Hepatocyte (in vitro differentiated cells): Measurements from ENCODE around the gene IFNE. TPM values are rescaled to one million over a fixed set of nuclear protein-coding genes. Genes with fewer than 3 reads are reported as not detected.

Experiments used
- DNase-seq: peaks from one replicate; pipeline ENCODE4 v3.0.0-alpha.2; 2016; ENCODE audit warnings: low spot score
- H2AFZ ChIP-seq: fragments of 200-600 bp; sonication (generic); 2 replicates; pipeline ENCODE4 v1.6.0; 2016; ENCODE audit warnings: antibody characterized with exemption, mild to moderate bottlenecking
- H3K27ac ChIP-seq: fragments of 200-600 bp; sonication (generic); 2 replicates; pipeline ENCODE4 v1.5.1; 2016; ENCODE audit warnings: mild to moderate bottlenecking
- H3K27me3 ChIP-seq: fragments of 200-600 bp; sonication (generic); 2 replicates; pipeline ENCODE4 v1.6.1; 2016
- H3K36me3 ChIP-seq: fragments of 200-600 bp; sonication (generic); replicated peaks from 2 replicates; pipeline ENCODE4 v1.5.1; 2016; ENCODE audit warnings: low read depth; ENCODE audit not compliant: insufficient read depth
- H3K4me1 ChIP-seq: fragments of 200-600 bp; sonication (generic); 2 replicates; pipeline ENCODE4 v1.5.1; 2016; ENCODE audit warnings: mild to moderate bottlenecking, moderate library complexity; ENCODE audit not compliant: insufficient read depth
- H3K4me2 ChIP-seq: fragments of 200-600 bp; sonication (generic); 2 replicates; pipeline ENCODE4 v1.6.0; 2016
- H3K4me3 ChIP-seq: fragments of 200-600 bp; sonication (generic); 2 replicates; pipeline ENCODE4 v1.5.1; 2016; ENCODE audit warnings: mild to moderate bottlenecking
- H3K79me2 ChIP-seq: fragments of 200-600 bp; sonication (generic); 2 replicates; pipeline ENCODE4 v1.6.0; 2017; ENCODE audit warnings: mild to moderate bottlenecking
- H3K9me2 ChIP-seq: fragments of 200-600 bp; sonication (generic); replicated peaks from 2 replicates; pipeline ENCODE4 v1.6.0; 2017; ENCODE audit warnings: mild to moderate bottlenecking; ENCODE audit not compliant: insufficient read depth
- H3K9me3 ChIP-seq: fragments of 200-600 bp; sonication (generic); 2 replicates; pipeline ENCODE4 v1.5.1; 2016; ENCODE audit warnings: low read depth, mild to moderate bottlenecking
- H4K20me1 ChIP-seq: fragments of 200-600 bp; sonication (generic); 2 replicates; pipeline ENCODE4 v1.6.0; 2016; ENCODE audit warnings: mild to moderate bottlenecking; ENCODE audit not compliant: insufficient read depth, poor library complexity, severe bottlenecking
- CTCF ChIP-seq: fragments of 200-600 bp; sonication (generic); IDR thresholded peaks from 2 replicates; pipeline ENCODE4 v1.5.1; 2016; ENCODE audit warnings: antibody characterized with exemption, mild to moderate bottlenecking; ENCODE audit not compliant: poor library complexity
- EZH2 ChIP-seq: fragments of 200-600 bp; sonication (generic); IDR thresholded peaks from 2 replicates; pipeline ENCODE4 v1.6.1; 2016; ENCODE audit warnings: antibody characterized with exemption, mild to moderate bottlenecking, borderline replicate concordance
- EZH2phosphoT487 ChIP-seq: fragments of 200-600 bp; sonication (generic); IDR thresholded peaks from one replicate; pipeline ENCODE4 v1.6.1; 2018; ENCODE audit warnings: antibody characterized with exemption, mild to moderate bottlenecking, low read depth, moderate library complexity; ENCODE audit not compliant: unreplicated experiment, severe bottlenecking
- WGBS: methylation state at CpG from one replicate; pipeline ENCODE4 v1.1.6; 2016; ENCODE audit warnings: low lambda C conversion rate; ENCODE audit errors: missing lambda C conversion rate; 5-methylcytosine and 5-hydroxymethylcytosine counted together
- polyA plus RNA-seq: library from polyadenylated mRNA; unstranded; fragments of >200 nt; fragmentation: Nextera tagmentation; extraction: Ambion mirVana; gene quantifications from 2 replicates; pipeline ENCODE4 v1.2.1, GENCODE V29; 2016
- total RNA-seq: library from RNA; depleted of rRNA; stranded (reverse); fragments of >200 nt; gene quantifications from 2 replicates; pipeline ENCODE4 v1.2.3, GENCODE V29; 2014

IFNE gene
- total and polyA plus RNA-seq, 2 experiments from 2014 or later, result 0.67 TPM; not detected in 1

GRCh38 chr9:21505425-21506179 is 23.5 kb upstream of the IFNE start:
- Histone ChIP-seq H2AFZ (no peak overlapping the region), H3K36me3 (no peaks in the 10 kb centered on the region), H3K4me2 (no peak overlapping the region), H3K27ac (no peak overlapping the region), H3K9me2 (no peaks in the 10 kb centered on the region), H4K20me1 (no peaks in the 10 kb centered on the region), H3K79me2 (no peaks in the 10 kb centered on the region), H3K4me3 (no peak overlapping the region), H3K4me1 (peaks cover 12% of the 10 kb centered on the region), H3K27me3 (no peaks in the 10 kb centered on the region), H3K9me3 (no peaks in the 10 kb centered on the region)
- no peak for DNase-seq
- WGBS, result 92% methylated on average over 10 of the region's 10 CpGs
- TF ChIP-seq EZH2 (no peak), CTCF (no peak), EZH2phosphoT487 (no peak)

GRCh38 chr9:21504894-21505293 is 22.8 kb upstream of the IFNE start:
- no peak overlapping the region for H3K4me2 ChIP-seq
- no peak overlapping the region for H2AFZ ChIP-seq
- H3K36me3 ChIP-seq, result no peaks in the 10 kb centered on the region
- H3K4me3 ChIP-seq, result no peak overlapping the region
- no peak overlapping the region for H3K27ac ChIP-seq
- TF ChIP-seq EZH2phosphoT487 (no peak), EZH2 (no peak), CTCF (no peak)
- no peak for DNase-seq
- no peaks in the 10 kb centered on the region for H4K20me1 ChIP-seq
- H3K79me2 ChIP-seq, result no peaks in the 10 kb centered on the region
- H3K9me3 ChIP-seq, result no peaks in the 10 kb centered on the region
- H3K9me2 ChIP-seq, result no peaks in the 10 kb centered on the region
- H3K4me1 ChIP-seq, result peaks cover 12% of the 10 kb centered on the region
- H3K27me3 ChIP-seq, result no peaks in the 10 kb centered on the region

GRCh38 chr9:21504113-21504512 is 22.0 kb upstream of the IFNE start:
- Histone ChIP-seq H2AFZ (no peak overlapping the region), H3K4me3 (no peak overlapping the region), H3K4me2 (no peak overlapping the region), H3K27ac (no peak overlapping the region), H3K9me2 (no peaks in the 10 kb centered on the region), H3K4me1 (peaks cover 12% of the 10 kb centered on the region), H3K79me2 (no peaks in the 10 kb centered on the region), H3K36me3 (no peaks in the 10 kb centered on the region), H4K20me1 (no peaks in the 10 kb centered on the region), H3K27me3 (no peaks in the 10 kb centered on the region), H3K9me3 (no peaks in the 10 kb centered on the region)
- 90% methylated on average over 2 of the region's 2 CpGs for WGBS
- no peak for DNase-seq
- TF ChIP-seq EZH2 (no peak), CTCF (no peak), EZH2phosphoT487 (no peak)
